H1 (cell line): ENCODE measurements around the gene PPEF2. TPM values are rescaled to one million over a fixed set of nuclear protein-coding genes. Genes with fewer than 3 reads are reported as not detected.

Experiments
- CTCF ChIA-PET: fragments of 300-600 bp; sonication (Branson Sonifier 250); formaldehyde crosslinking; loops from one replicate; lab custom pipeline; 2021; ENCODE audit not compliant: partially characterized antibody; lab: Charles Lee
- POLR2A ChIA-PET: fragments of 300-600 bp; sonication (Branson Sonifier 250); formaldehyde crosslinking; loops from one replicate; lab custom pipeline; 2021; ENCODE audit warnings: inconsistent platforms; ENCODE audit not compliant: partially characterized antibody; lab: Charles Lee
- DNase-seq, 2 experiments: peaks; one replicate each; pipeline versions ENCODE4 v3.0.0 to v3.0.0-alpha.2; 2010 to 2022; ENCODE audit warnings: low spot score in 2 of 2, low read depth in 1 of 2, mixed read lengths in 1 of 2
- FAIRE-seq: peaks from 2 replicates; lab custom pipeline; 2011; peaks lifted over from hg19 to GRCh38; lab: Jason Lieb, UNC
- H2AFZ ChIP-seq: 2 replicates; pipeline ENCODE4 v1.8.1; 2012; ENCODE audit warnings: low read length, inconsistent platforms
- H2AK5ac ChIP-seq: 2 replicates; pipeline ENCODE4 v1.6.1; 2013; ENCODE audit warnings: low read depth, low read length
- H2BK120ac ChIP-seq: replicated peaks from 2 replicates; pipeline ENCODE3; 2013; ENCODE audit warnings: low read depth, low read length, inconsistent platforms
- H2BK12ac ChIP-seq: 2 replicates; pipeline ENCODE4 v1.6.1; 2013; ENCODE audit warnings: low read depth, low read length
- H2BK15ac ChIP-seq: 2 replicates; pipeline ENCODE4 v1.6.1; 2013; ENCODE audit warnings: low read length
- H2BK20ac ChIP-seq: 2 replicates; pipeline ENCODE4 v1.6.1; 2013; ENCODE audit warnings: low read length
- H2BK5ac ChIP-seq: 2 replicates; pipeline ENCODE4 v1.6.1; 2013; ENCODE audit warnings: low read depth, low read length
- H3K14ac ChIP-seq: 2 replicates; pipeline ENCODE4 v1.6.1; 2013; ENCODE audit warnings: inconsistent platforms; ENCODE audit not compliant: insufficient read length
- H3K18ac ChIP-seq: 2 replicates; pipeline ENCODE4 v1.6.1; 2013; ENCODE audit warnings: low read length; ENCODE audit errors: extremely low read depth
- H3K23ac ChIP-seq: 2 replicates; pipeline ENCODE4 v1.6.1; 2013; ENCODE audit warnings: inconsistent platforms; ENCODE audit not compliant: insufficient read length
- H3K23me2 ChIP-seq: 2 replicates; pipeline ENCODE4 v1.6.1; 2013; ENCODE audit warnings: low read depth, low read length
- H3K27ac ChIP-seq: 2 replicates; pipeline ENCODE4 v1.6.1; 2011; ENCODE audit warnings: low read depth, low read length, inconsistent platforms
- H3K27me3 ChIP-seq, 4 experiments: replicated peaks in 1 of 4; 1 replicate in 1 of 4; 2 replicates in 3 of 4; pipeline versions ENCODE4 v1.6.1 to v1.8.1; 2011 to 2013; ENCODE audit warnings: low read length in 3 of 4, mild to moderate bottlenecking in 3 of 4, inconsistent platforms in 2 of 4, mixed read lengths in 2 of 4, moderate library complexity in 1 of 4; ENCODE audit not compliant: control insufficient read depth in 3 of 4, insufficient read depth in 3 of 4; ENCODE audit errors: extremely low read depth in 1 of 4
- H3K36me3 ChIP-seq, 4 experiments: 2 replicates each; pipeline versions ENCODE4 v1.6.1 to v1.8.1; 2011 to 2013; ENCODE audit warnings: mild to moderate bottlenecking in 4 of 4, low read length in 3 of 4, moderate library complexity in 2 of 4, control low read depth in 1 of 4, inconsistent platforms in 1 of 4; ENCODE audit not compliant: insufficient read depth in 4 of 4, control insufficient read depth in 2 of 4
- H3K4ac ChIP-seq: replicated peaks from 2 replicates; pipeline ENCODE3; 2013; ENCODE audit warnings: low read length, low read depth, mixed read lengths, inconsistent platforms; ENCODE audit not compliant: insufficient read length
- H3K4me1 ChIP-seq, 4 experiments: replicated peaks in 1 of 4; 1 replicate in 1 of 4; 2 replicates in 3 of 4; pipeline versions ENCODE4 v1.6.1 to v1.8.1; 2011 to 2013; ENCODE audit warnings: low read length in 3 of 4, inconsistent platforms in 2 of 4, mixed read lengths in 1 of 4; ENCODE audit not compliant: insufficient read depth in 4 of 4, control insufficient read depth in 3 of 4
- H3K4me2 ChIP-seq, 2 experiments: 2 replicates each; pipeline versions ENCODE4 v1.6.1 to v1.8.1; 2011 to 2013; ENCODE audit warnings: low read depth in 2 of 2, low read length in 2 of 2, control low read depth in 1 of 2, inconsistent platforms in 1 of 2, mild to moderate bottlenecking in 1 of 2; ENCODE audit not compliant: insufficient read depth in 1 of 2
- H3K4me3 ChIP-seq, 4 experiments: fragments of 200-600, 300-600 bp in 1 of 4; sonication (generic), shearing (Covaris generic), sonication (Bioruptor Twin) in 1 of 4; 2 replicates each; pipeline versions ENCODE4 v1.5.1 to v1.8.1; 2011 to 2016; ENCODE audit warnings: low read length in 4 of 4, low read depth in 3 of 4, control low read depth in 2 of 4, inconsistent platforms in 2 of 4, mild to moderate bottlenecking in 2 of 4, mixed read lengths in 1 of 4, moderate library complexity in 1 of 4; ENCODE audit not compliant: insufficient read depth in 2 of 4; ENCODE audit errors: extremely low read depth in 1 of 4
- H3K56ac ChIP-seq: replicated peaks from 2 replicates; pipeline ENCODE3; 2013; ENCODE audit warnings: low read depth, mild to moderate bottlenecking, mixed read lengths, low read length, inconsistent platforms; ENCODE audit not compliant: insufficient read length
- H3K79me1 ChIP-seq: 2 replicates; pipeline ENCODE4 v1.6.1; 2013; ENCODE audit warnings: low read depth, low read length, control low read depth
- H3K79me2 ChIP-seq, 2 experiments: 2 replicates each; pipeline versions ENCODE4 v1.6.1 to v1.8.1; 2012 to 2013; ENCODE audit warnings: low read length in 2 of 2, mild to moderate bottlenecking in 2 of 2, inconsistent platforms in 1 of 2; ENCODE audit not compliant: insufficient read depth in 2 of 2, control insufficient read depth in 1 of 2
- H3K9ac ChIP-seq, 4 experiments: replicated peaks in 1 of 4; 1 replicate in 1 of 4; 2 replicates in 3 of 4; pipeline versions ENCODE4 v1.6.1 to v1.8.1; 2011 to 2013; ENCODE audit warnings: low read depth in 3 of 4, low read length in 3 of 4, control low read depth in 2 of 4, mild to moderate bottlenecking in 2 of 4, moderate library complexity in 2 of 4, inconsistent platforms in 1 of 4; ENCODE audit errors: extremely low read depth in 1 of 4
- H3K9me3 ChIP-seq, 2 experiments: 2 replicates each; pipeline versions ENCODE4 v1.6.1 to v1.8.1; 2012 to 2013; ENCODE audit warnings: mild to moderate bottlenecking in 2 of 2, moderate library complexity in 2 of 2, control low read depth in 1 of 2, inconsistent platforms in 1 of 2, low read depth in 1 of 2, low read length in 1 of 2, mixed read lengths in 1 of 2; ENCODE audit not compliant: insufficient read depth in 2 of 2
- H4K20me1 ChIP-seq, 2 experiments: replicated peaks in 1 of 2; 2 replicates each; pipeline versions ENCODE3 to v1.8.1; 2011 to 2013; ENCODE audit warnings: inconsistent platforms in 2 of 2, low read length in 2 of 2, mild to moderate bottlenecking in 1 of 2; ENCODE audit not compliant: insufficient read depth in 2 of 2, control insufficient read depth in 1 of 2
- H4K5ac ChIP-seq: 2 replicates; pipeline ENCODE4 v1.6.1; 2013; ENCODE audit warnings: low read length, low read depth, mixed read lengths, inconsistent platforms; ENCODE audit not compliant: insufficient read length
- H4K8ac ChIP-seq: 2 replicates; pipeline ENCODE4 v1.8.0; 2013; ENCODE audit warnings: mild to moderate bottlenecking, moderate library complexity, low read length, inconsistent platforms; ENCODE audit not compliant: insufficient read depth; ENCODE audit errors: extremely low read depth
- H4K91ac ChIP-seq: replicated peaks from 2 replicates; pipeline ENCODE3; 2013; ENCODE audit warnings: low read length, mixed read lengths, inconsistent platforms; ENCODE audit not compliant: insufficient read length
- ATF3 ChIP-seq: IDR thresholded peaks from 2 replicates; pipeline ENCODE4 v1.6.1; 2011; ENCODE audit warnings: low read depth, mild to moderate bottlenecking, low read length; ENCODE audit not compliant: insufficient read depth
- RFX5 ChIP-seq: IDR thresholded peaks from 2 replicates; pipeline ENCODE4 v1.6.1; 2011; ENCODE audit warnings: low read depth, low read length, improper control_type of control experiment, borderline replicate concordance
- SP4 ChIP-seq: IDR thresholded peaks from 2 replicates; pipeline ENCODE4 v1.6.1; 2012; ENCODE audit warnings: low read length, inconsistent platforms
- SUZ12 ChIP-seq: fragments of 200-600 bp; sonication (generic); IDR thresholded peaks from 2 replicates; pipeline ENCODE4 v1.6.1; 2012; ENCODE audit warnings: mild to moderate bottlenecking, inconsistent platforms, low read length, moderate library complexity, mixed read lengths
- TAF1 ChIP-seq: IDR thresholded peaks from 2 replicates; pipeline ENCODE4 v1.6.1; 2011; ENCODE audit warnings: mild to moderate bottlenecking, low read depth, low read length
- WGBS, 2 experiments: shearing (Covaris generic) in 1 of 2; methylation state at CpG; one replicate each; pipeline versions ENCODE4 v1.1.6 to v1.1.7; 2013 to 2015; ENCODE audit warnings: low lambda C conversion rate in 2 of 2, mixed read lengths in 2 of 2, inconsistent platforms in 1 of 2, low coverage in 1 of 2, missing lambda C conversion rate in 1 of 2; ENCODE audit not compliant: insufficient replicate concordance in 2 of 2, insufficient coverage in 1 of 2, insufficient read length in 1 of 2; ENCODE audit errors: extremely low coverage in 1 of 2, missing lambda C conversion rate in 1 of 2; 5-methylcytosine and 5-hydroxymethylcytosine counted together
- polyA plus RNA-seq, 7 experiments: library from polyadenylated mRNA; depleted of rRNA in 3 of 7; stranded (reverse) in 5 of 7; unstranded in 2 of 7; fragments of >200 nt in 5 of 7; fragments of 200-250 nt in 2 of 7; gene quantifications; 1 replicate in 5 of 7; 2 replicates in 1 of 7; 4 replicates in 1 of 7; pipeline versions ENCODE4 v1.2.1 to v1.2.3, GENCODE V29; 2011 to 2013; ENCODE audit warnings: missing spikeins in 2 of 7, mixed read lengths in 2 of 7
- total RNA-seq: library from RNA; stranded (reverse); fragmentation: NEBNext Ultra II Directional; extraction: Animal tissue kit (Norgen Biotek cat#: 25700); gene quantifications from 2 replicates; pipeline ENCODE4 v1.2.1, GENCODE V29; 2021

The PPEF2 gene
- total and polyA plus RNA-seq, 2 of the 8 experiments (the other 6 are each of a cell fraction or from before 2014, with no cell fraction given), result not detected

GRCh38 chr4:75848891-75849290, 53.4 kb downstream of the PPEF2 start:
- ChIA-PET CTCF (interaction anchor here (0.9 to 1.5 kb wide), 5 partner anchors 9 to 34 kb away, joined by 3 to 8 read pairs (median 4); no protein-coding TSS in a partner anchor), POLR2A (no interaction called here)
- Histone ChIP-seq H3K14ac (no peak overlapping the region), H3K79me1 (no peaks in the 10 kb centered on the region), H3K4me2 (no peak overlapping the region), H3K27ac (no peak overlapping the region), H2BK12ac (no peak overlapping the region), H2AFZ (no peak overlapping the region), H3K79me2 (no peaks in the 10 kb centered on the region), H2BK20ac (no peak overlapping the region), H2BK120ac (no peak overlapping the region), H3K4me3 (no peak overlapping the region), H2AK5ac (no peak overlapping the region), H4K5ac (no peak overlapping the region), H4K20me1 (no peaks in the 10 kb centered on the region), H3K23me2 (no peaks in the 10 kb centered on the region), H2BK5ac (no peak overlapping the region), H4K8ac (no peak overlapping the region), H3K27me3 (no peaks in the 10 kb centered on the region), H3K56ac (no peak overlapping the region), H3K4me1 (peaks cover 0 to 7% (median 0%) of the 10 kb centered on the region in 4 experiments; a peak in 2 of 7 replicates), H3K36me3 (no peaks in the 10 kb centered on the region), H3K23ac (no peak overlapping the region), H4K91ac (no peak overlapping the region), H3K4ac (no peak overlapping the region), H3K9me3 (no peaks in the 10 kb centered on the region), H3K9ac (no peak overlapping the region), H2BK15ac (no peak overlapping the region), H3K18ac (no peak overlapping the region)
- FAIRE-seq, result no peak
- WGBS, 2 experiments, result 91% methylated on average over 4 of the region's 4 CpGs; no CpG with 5 or more reads in 1 of the 2 experiments
- DNase-seq, result no peak
- TF ChIP-seq RFX5 (no peak), SP4 (no peak), ATF3 (no peak), SUZ12 (no peak), TAF1 (no peak)
